Measurements from ENCODE around the gene CDRT15L2.
"Not testable (repeated sequence)": the region's sequence is repeated elsewhere in the genome, so short reads cannot be mapped to it uniquely, and the experiment has no call there.

GRCh38 chr17:20573216-20573615 lies 6.3 kb upstream of the CDRT15L2 start:
- not testable (repeated sequence) for TF ChIP-seq POLR2A (IDR thresholded peaks at IDR 0.05; ENCODE audit: extremely low read depth, insufficient read length); CTCF (IDR thresholded peaks at IDR 0.05; ENCODE audit: low read depth, low read length)

Data from NB4 (cell line).